Measurements from ENCODE around the gene PDGFC. TPM values are rescaled to one million over a fixed set of nuclear protein-coding genes. Genes with fewer than 3 reads are reported as not detected.

The PDGFC gene
- total and polyA plus RNA-seq, 2 of the 13 experiments (the other 11 are each of a cell fraction or from before 2014, with no cell fraction given) = 4.6 to 9.1 TPM

- TF ChIP-seq SMARCC2 (IDR thresholded peaks at IDR 0.05) = no peak
- no peak for TF ChIP-seq CREBL2 (CRISPR knock-in tag; IDR thresholded peaks at IDR 0.05; ENCODE audit: borderline replicate concordance)
- TF ChIP-seq HOMEZ (CRISPR knock-in tag; IDR thresholded peaks at IDR 0.05; ENCODE audit: low read depth) = 0 out of 2 replicates have a peak, but pooled peaks have one; percentile 13
- no peak for TF ChIP-seq YEATS2 (CRISPR knock-in tag; IDR thresholded peaks at IDR 0.05; ENCODE audit: borderline replicate concordance)
- TF ChIP-seq GLMP (CRISPR knock-in tag; IDR thresholded peaks at IDR 0.05; ENCODE audit: borderline replicate concordance) = no peak
- peak; percentile 46 for TF ChIP-seq SAP130 (CRISPR knock-in tag; IDR thresholded peaks at IDR 0.05; ENCODE audit: low read depth)
- TF ChIP-seq PATZ1 (CRISPR knock-in tag; IDR thresholded peaks at IDR 0.05) = peak; percentile 91
- peak; percentile 45; the same call in 1 of the 2 replicates for TF ChIP-seq THAP7 (CRISPR knock-in tag; IDR thresholded peaks at IDR 0.05)
- no peak for TF ChIP-seq ZNF383 (CRISPR knock-in tag; IDR thresholded peaks at IDR 0.05; ENCODE audit: borderline replicate concordance)
- TF ChIP-seq ZNF878 (CRISPR knock-in tag; IDR thresholded peaks at IDR 0.05) = no peak
- peak; percentile 42; the same call in 1 of the 2 replicates for TF ChIP-seq ZNF558 (CRISPR knock-in tag; IDR thresholded peaks at IDR 0.05; ENCODE audit: borderline replicate concordance)
- peak; percentile 52; the same call in 1 of the 2 replicates for TF ChIP-seq REPIN1 (CRISPR knock-in tag; IDR thresholded peaks at IDR 0.05; ENCODE audit: borderline replicate concordance, low read depth)
- TF ChIP-seq ZNF441 (CRISPR knock-in tag; IDR thresholded peaks at IDR 0.05; ENCODE audit: borderline replicate concordance) = 0 out of 2 replicates have a peak, but pooled peaks have one; percentile 63
- peak; percentile 89 for TF ChIP-seq ZNF281 (CRISPR knock-in tag; IDR thresholded peaks at IDR 0.05; ENCODE audit: borderline replicate concordance)
- TF ChIP-seq MAFG (CRISPR knock-in tag; IDR thresholded peaks at IDR 0.05) = no peak
- TF ChIP-seq PCBP1 (IDR thresholded peaks at IDR 0.05; ENCODE audit: borderline replicate concordance, low read depth, low read length) = 0 out of 2 replicates have a peak, but pooled peaks have one; percentile 27
- TF ChIP-seq ZNF329 (CRISPR knock-in tag; IDR thresholded peaks at IDR 0.05; ENCODE audit: low read depth) = no peak
Observed at GRCh38 chr4:156971676-156972378, at the start of gene PDGFC (continued).

Measured in HepG2 (cell line).